K562 (cell line): ENCODE results near the gene LUC7L3. TPM values are rescaled to one million over a fixed set of nuclear protein-coding genes. Genes with fewer than 3 reads are reported as not detected.

Experiments
- ATAC-seq: fragments of 200-7000 bp; cut with Tn5 transposase; 3 replicates; pipeline ENCODE4 v1.9.1; 2020; ENCODE audit warnings: moderate library complexity
- BruUV-seq: library from RNA; stranded (reverse); fragments of 400-500 nt; replicated peaks from 2 replicates; lab custom pipeline; 2021; lab: Mats Ljungman, UMichigan
- CTCF ChIA-PET: fragments of 300-600 bp; formaldehyde crosslinking; extraction: SDS; loops from one replicate; lab custom pipeline; 2021; ENCODE audit warnings: low intra/inter-chr PET ratio; lab: Yijun Ruan, JAX
- POLR2A ChIA-PET: fragments of 300-600, 350-650 bp; sonication (Branson Sonifier 250); formaldehyde crosslinking; extraction: SDS; loops from one replicate; lab custom pipeline; 2021; ENCODE audit warnings: antibody characterized with exemption, inconsistent platforms; lab: Yijun Ruan, JAX
- DNase-seq, 4 experiments: peaks; one replicate each; pipeline versions ENCODE4 v3.0.0 to v3.0.0-alpha.2; 2011 to 2018; ENCODE audit warnings: low spot score in 3 of 4, mixed read lengths in 3 of 4; ENCODE audit errors: extremely low read depth in 1 of 4
- FAIRE-seq: peaks from 2 replicates; lab custom pipeline; 2011; peaks lifted over from hg19 to GRCh38; lab: Jason Lieb, UNC
- H2AFZ ChIP-seq: 2 replicates; pipeline ENCODE4 v1.6.0; 2011; ENCODE audit warnings: low read depth, low read length, control low read depth, inconsistent platforms
- H3K27ac ChIP-seq: fragments of 200-600 bp; 3 replicates; pipeline ENCODE4 v1.8.0; 2011; ENCODE audit warnings: low read depth, mild to moderate bottlenecking, control low read depth, inconsistent platforms, low read length, moderate library complexity, mixed read lengths; ENCODE audit errors: extremely low read depth
- H3K27me3 ChIP-seq, 2 experiments: fragments of 300-600 bp in 1 of 2; 2 replicates in 1 of 2; 3 replicates in 1 of 2; pipeline versions ENCODE4 v1.6.0 to v1.8.0; 2011; ENCODE audit warnings: inconsistent platforms in 2 of 2, low read length in 2 of 2, mild to moderate bottlenecking in 1 of 2, mixed read lengths in 1 of 2, moderate library complexity in 1 of 2; ENCODE audit not compliant: control insufficient read depth in 2 of 2, insufficient read depth in 2 of 2
- H3K36me3 ChIP-seq: fragments of 300-600 bp; 3 replicates; pipeline ENCODE4 v1.8.0; 2011; ENCODE audit warnings: mild to moderate bottlenecking, low read length, inconsistent platforms; ENCODE audit not compliant: control insufficient read depth, insufficient read depth
- H3K4me1 ChIP-seq, 2 experiments: fragments of 200-600 bp in 1 of 2; replicated peaks in 1 of 2; 2 replicates in 1 of 2; 3 replicates in 1 of 2; pipeline versions ENCODE4 v1.5.1 to v1.8.0; 2011; ENCODE audit warnings: inconsistent platforms in 2 of 2, low read length in 2 of 2, mild to moderate bottlenecking in 1 of 2, mixed read lengths in 1 of 2, moderate library complexity in 1 of 2; ENCODE audit not compliant: control insufficient read depth in 2 of 2, insufficient read depth in 2 of 2
- H3K4me2 ChIP-seq: 2 replicates; pipeline ENCODE4 v1.6.1; 2011; ENCODE audit warnings: low read length, control low read depth, inconsistent platforms, mixed read lengths; ENCODE audit not compliant: insufficient read depth
- H3K4me3 ChIP-seq: fragments of 200-600 bp; sonication (generic), shearing (Covaris generic); 2 replicates; pipeline ENCODE4 v1.5.1; 2016; ENCODE audit warnings: control low read depth, inconsistent platforms
- H3K79me2 ChIP-seq: fragments of 200-600 bp; 3 replicates; pipeline ENCODE4 v1.8.0; 2011; ENCODE audit warnings: low read length, inconsistent platforms; ENCODE audit not compliant: control insufficient read depth, insufficient read depth
- H3K9ac ChIP-seq, 2 experiments: 2 replicates each; pipeline versions ENCODE4 v1.6.0 to v1.6.1; 2011; ENCODE audit warnings: low read depth in 2 of 2, low read length in 2 of 2, control low read depth in 1 of 2, inconsistent platforms in 1 of 2, mild to moderate bottlenecking in 1 of 2, mixed read lengths in 1 of 2; ENCODE audit not compliant: insufficient read depth in 1 of 2
- H3K9me1 ChIP-seq: one replicate; pipeline ENCODE4 v1.6.0; 2011; ENCODE audit warnings: inconsistent platforms, mild to moderate bottlenecking, low read length, moderate library complexity; ENCODE audit not compliant: control insufficient read depth, insufficient read depth
- H3K9me3 ChIP-seq: replicated peaks from 2 replicates; pipeline ENCODE4 v1.5.1; 2011; ENCODE audit warnings: low read depth, low read length, inconsistent platforms; ENCODE audit not compliant: control insufficient read depth, insufficient read depth
- H4K20me1 ChIP-seq: replicated peaks from 2 replicates; pipeline ENCODE4 v1.6.1; 2011; ENCODE audit warnings: low read length, inconsistent platforms, mixed read lengths; ENCODE audit not compliant: control insufficient read depth, insufficient read depth
- GTF3C2 ChIP-seq: IDR thresholded peaks from 3 replicates; pipeline ENCODE4 v1.6.1; 2011; ENCODE audit warnings: borderline replicate concordance, mild to moderate bottlenecking, moderate library complexity; ENCODE audit not compliant: insufficient read length; ENCODE audit errors: extremely low read depth
- POLR2G ChIP-seq: fragments of 200-400 bp; formaldehyde crosslinking; IDR thresholded peaks from 2 replicates; pipeline ENCODE4 v1.6.1; 2017; ENCODE audit warnings: low read depth, mild to moderate bottlenecking, antibody characterized with exemption, low read length, moderate library complexity
- RBFOX2 ChIP-seq: fragments of 200-400 bp; formaldehyde crosslinking; IDR thresholded peaks from 2 replicates; pipeline ENCODE4 v1.6.1; 2017; ENCODE audit warnings: low read depth, mild to moderate bottlenecking, low read length, moderate library complexity
- WGBS: fragments of 100-300 bp; shearing (Covaris generic); methylation state at CpG from one replicate; pipeline ENCODE4 v1.1.6; 2016; ENCODE audit warnings: low coverage, mixed read lengths; ENCODE audit not compliant: insufficient coverage; ENCODE audit errors: missing lambda C conversion rate; 5-methylcytosine and 5-hydroxymethylcytosine counted together
- in situ Hi-C: fragments of 300-500 bp; cut with MboI; formaldehyde crosslinking; loops from 4 replicates; pipeline ENCODE4 v1.15.0; 2018; ENCODE audit warnings: inconsistent platforms, mixed read lengths
- intact Hi-C: fragments of 100-400 bp; cut with micrococcal nuclease; formaldehyde crosslinking; loops from 2 replicates; pipeline ENCODE4 v1.14.2; 2022
- polyA plus RNA-seq, 8 experiments: library from polyadenylated mRNA; depleted of rRNA in 4 of 8; stranded (reverse) in 5 of 8; unstranded in 3 of 8; fragments of >200 nt; fragmentation: Nextera tagmentation in 2 of 8; fragmentation: Illumina TruSeq in 1 of 8; extraction: Ambion mirVana in 2 of 8; extraction: Trizol in 1 of 8; gene quantifications; 2 replicates each; pipeline versions ENCODE4 v1.2.1 to v1.2.3, GENCODE V29; 2011 to 2014; ENCODE audit warnings: inconsistent platforms in 1 of 8, missing spikeins in 1 of 8
- total RNA-seq, 7 experiments: library from RNA; depleted of rRNA in 6 of 7; stranded (reverse); fragments of >200 nt in 6 of 7; fragmentation: Illumina TruSeq in 2 of 7; extraction: Trizol in 2 of 7; gene quantifications; 2 replicates each; pipeline versions ENCODE4 v1.2.1 to v1.2.3, GENCODE V29; 2011 to 2021; ENCODE audit warnings: low replicate concordance in 1 of 7
- TF ChIP-seq, protein P1 (sequence below): sonication (generic); formaldehyde crosslinking; IDR thresholded peaks from 2 replicates; pipeline ENCODE4 v1.8.1; 2023; ENCODE audit warnings: mild to moderate bottlenecking, missing genetic modification reagents

LUC7L3 gene
- total and polyA plus RNA-seq, 9 of the 15 experiments (the other 6 are each of a cell fraction or from before 2014, with no cell fraction given) = 80.8 to 284 (median 127) TPM

GRCh38 chr17:50689251-50689650, 30.2 kb upstream of the LUC7L3 start (continued):
- no peak for TF ChIP-seq GTF3C2
- TF ChIP-seq, all 486 proteins: peak for 0

DNA sequence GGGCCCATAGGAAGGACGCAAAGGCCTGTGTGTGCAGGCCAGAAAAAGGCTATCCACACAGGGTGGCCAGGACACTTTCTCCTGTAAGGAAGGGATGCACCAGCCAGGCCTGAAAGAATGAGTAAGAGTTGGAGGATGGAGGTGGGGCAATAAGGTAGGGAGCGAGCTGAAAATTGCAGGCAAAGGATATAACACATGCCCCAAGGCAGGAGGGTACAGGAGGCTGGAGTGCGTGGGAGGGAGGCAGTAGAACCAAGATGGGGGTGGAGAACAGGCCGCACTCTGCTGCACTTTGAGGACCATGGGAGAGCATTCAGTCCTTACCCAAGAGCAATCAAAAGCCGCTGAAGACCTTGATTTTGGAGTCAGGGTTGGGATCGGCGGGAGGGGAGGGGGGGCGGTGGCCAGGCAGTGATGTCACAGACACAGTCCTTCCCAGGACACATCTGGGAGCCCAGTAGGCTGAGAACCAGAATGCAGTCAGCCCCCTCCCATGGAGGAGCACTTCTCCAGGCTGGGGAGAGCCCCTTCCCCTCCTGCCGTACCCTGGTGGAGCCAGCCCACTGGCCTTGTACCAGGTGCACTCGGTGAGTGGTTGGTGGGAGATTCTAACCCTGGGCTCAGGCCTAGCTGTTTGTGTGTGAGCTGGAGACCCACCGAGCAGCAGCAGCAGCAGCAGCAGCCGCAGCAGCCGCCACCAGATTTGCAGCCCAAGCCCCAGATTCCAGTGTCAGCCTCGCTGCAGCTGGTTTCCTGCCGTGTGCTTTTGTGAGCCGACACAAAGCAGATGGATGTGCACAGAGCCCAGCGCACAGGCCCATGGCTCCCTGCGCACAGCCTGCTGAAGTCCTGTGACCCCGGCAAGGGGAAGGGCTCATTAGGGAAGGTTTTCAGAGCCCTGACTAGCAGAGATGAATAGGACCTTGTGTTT, 29.2 kb upstream of the LUC7L3 start:
- no peak overlapping the region for H3K4me3 ChIP-seq
- no peak overlapping the region for H3K27ac ChIP-seq
- TF ChIP-seq RBFOX2 = no peak
- TF ChIP-seq, protein P1, sequence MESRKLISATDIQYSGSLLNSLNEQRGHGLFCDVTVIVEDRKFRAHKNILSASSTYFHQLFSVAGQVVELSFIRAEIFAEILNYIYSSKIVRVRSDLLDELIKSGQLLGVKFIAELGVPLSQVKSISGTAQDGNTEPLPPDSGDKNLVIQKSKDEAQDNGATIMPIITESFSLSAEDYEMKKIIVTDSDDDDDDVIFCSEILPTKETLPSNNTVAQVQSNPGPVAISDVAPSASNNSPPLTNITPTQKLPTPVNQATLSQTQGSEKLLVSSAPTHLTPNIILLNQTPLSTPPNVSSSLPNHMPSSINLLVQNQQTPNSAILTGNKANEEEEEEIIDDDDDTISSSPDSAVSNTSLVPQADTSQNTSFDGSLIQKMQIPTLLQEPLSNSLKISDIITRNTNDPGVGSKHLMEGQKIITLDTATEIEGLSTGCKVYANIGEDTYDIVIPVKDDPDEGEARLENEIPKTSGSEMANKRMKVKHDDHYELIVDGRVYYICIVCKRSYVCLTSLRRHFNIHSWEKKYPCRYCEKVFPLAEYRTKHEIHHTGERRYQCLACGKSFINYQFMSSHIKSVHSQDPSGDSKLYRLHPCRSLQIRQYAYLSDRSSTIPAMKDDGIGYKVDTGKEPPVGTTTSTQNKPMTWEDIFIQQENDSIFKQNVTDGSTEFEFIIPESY (CRISPR knock-in tag) = peak; percentile 77
- 0 out of 2 replicates have a peak, but pooled peaks have one; percentile 20 for TF ChIP-seq POLR2G
- TF ChIP-seq, all 486 proteins: peak for 2
- ChIA-PET POLR2A (no interaction called here), CTCF (no interaction called here)
- peaks cover 0 to 10% of the 10 kb centered on the region in 2 experiments; a peak in 2 of 5 replicates for H3K4me1 ChIP-seq
- H2AFZ ChIP-seq = no peak overlapping the region
- H4K20me1 ChIP-seq = no peaks in the 10 kb centered on the region
- DNase-seq (no peak), FAIRE-seq (no peak), ATAC-seq (peak; percentile 21; the same call in 1 of the 3 replicates)
- H3K9ac ChIP-seq = peak overlapping the region in 1 of 2 experiments; percentile 70; a peak in 2 of 4 replicates
- no TSS peak for BruUV-seq
- no peaks in the 10 kb centered on the region for H3K79me2 ChIP-seq
- H3K4me2 ChIP-seq = no peak overlapping the region
- peaks cover 29% of the 10 kb centered on the region for H3K36me3 ChIP-seq
- H3K9me3 ChIP-seq = no peaks in the 10 kb centered on the region
- WGBS = 67% methylated on average over 12 of the region's 19 CpGs
- in situ Hi-C loops = no loop called here
- no peaks in the 10 kb centered on the region for H3K27me3 ChIP-seq
- H3K9me1 ChIP-seq = no peaks in the 10 kb centered on the region
- intact Hi-C loops = no loop called here
